ENCODE measurements around the gene CEP128.

DNA sequence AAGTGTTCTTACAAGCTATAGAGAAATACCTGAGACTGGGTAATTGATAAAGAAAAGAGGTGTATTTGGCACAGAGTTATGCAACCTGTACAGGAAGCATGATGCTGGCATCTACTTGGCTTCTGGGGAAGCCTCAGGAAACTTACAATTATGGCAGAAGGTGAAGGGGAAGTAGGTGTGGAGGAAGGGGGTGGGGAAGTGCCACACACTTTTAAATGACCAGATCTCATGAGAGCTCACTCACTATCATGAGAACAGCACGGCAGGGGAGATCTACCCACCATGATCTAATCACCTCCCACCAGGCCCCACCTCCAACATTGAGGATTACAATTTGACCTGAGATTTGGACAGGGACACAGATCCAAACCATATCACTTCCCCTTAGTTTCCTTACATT lies 46.7 kb upstream of the CEP128 start:
- TF ChIP-seq, protein P1, sequence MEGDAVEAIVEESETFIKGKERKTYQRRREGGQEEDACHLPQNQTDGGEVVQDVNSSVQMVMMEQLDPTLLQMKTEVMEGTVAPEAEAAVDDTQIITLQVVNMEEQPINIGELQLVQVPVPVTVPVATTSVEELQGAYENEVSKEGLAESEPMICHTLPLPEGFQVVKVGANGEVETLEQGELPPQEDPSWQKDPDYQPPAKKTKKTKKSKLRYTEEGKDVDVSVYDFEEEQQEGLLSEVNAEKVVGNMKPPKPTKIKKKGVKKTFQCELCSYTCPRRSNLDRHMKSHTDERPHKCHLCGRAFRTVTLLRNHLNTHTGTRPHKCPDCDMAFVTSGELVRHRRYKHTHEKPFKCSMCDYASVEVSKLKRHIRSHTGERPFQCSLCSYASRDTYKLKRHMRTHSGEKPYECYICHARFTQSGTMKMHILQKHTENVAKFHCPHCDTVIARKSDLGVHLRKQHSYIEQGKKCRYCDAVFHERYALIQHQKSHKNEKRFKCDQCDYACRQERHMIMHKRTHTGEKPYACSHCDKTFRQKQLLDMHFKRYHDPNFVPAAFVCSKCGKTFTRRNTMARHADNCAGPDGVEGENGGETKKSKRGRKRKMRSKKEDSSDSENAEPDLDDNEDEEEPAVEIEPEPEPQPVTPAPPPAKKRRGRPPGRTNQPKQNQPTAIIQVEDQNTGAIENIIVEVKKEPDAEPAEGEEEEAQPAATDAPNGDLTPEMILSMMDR (conservative IDR thresholded peaks at IDR 0.05): no peak
- TF ChIP-seq EZH2 (IDR thresholded peaks at IDR 0.05; ENCODE audit: low read depth): no peak

Data from PC-9 (cell line).